ENCODE data around the gene HCAR1. TPM values are rescaled to one million over a fixed set of nuclear protein-coding genes. Genes with fewer than 3 reads are reported as not detected.

HCAR1 gene
- total RNA-seq, 1 donor from 2014 or later: 0.10 TPM

Small RNA genes within 50 kb of the gene (small RNA-seq; reads per million reads assigned to genes)
- gene AC026333.2 (ENCODE audit: low replicate concordance) (not detected), gene RF00019 (ENCODE audit: low replicate concordance) (not detected)

Other genes with a start within 250 kb of the HCAR1 start
- gene ZCCHC8, start 229.9 kb downstream of the HCAR1 start, total RNA-seq: 31.3 TPM
- gene RSRC2, start 203.9 kb downstream of the HCAR1 start, total RNA-seq: 77.9 TPM
- 28.5 TPM for gene KNTC1, start 203.6 kb downstream of the HCAR1 start, total RNA-seq
- gene HCAR2, start 27.5 kb downstream of the HCAR1 start, total RNA-seq: 3.4 TPM
- 2.6 TPM for gene HCAR3, start 14.0 kb downstream of the HCAR1 start, total RNA-seq
- gene DENR, start 22.0 kb upstream of the HCAR1 start, total RNA-seq: 40.8 TPM
- gene CCDC62, start 43.7 kb upstream of the HCAR1 start, total RNA-seq: 2.8 TPM
- gene HIP1R, start 104.6 kb upstream of the HCAR1 start, total RNA-seq: 14.1 TPM
- gene VPS37B, start 165.3 kb upstream of the HCAR1 start, total RNA-seq: 32.6 TPM
- gene ABCB9, start 235.6 kb upstream of the HCAR1 start, total RNA-seq: 4.1 TPM
- 8.8 TPM for gene OGFOD2, start 244.4 kb upstream of the HCAR1 start, total RNA-seq
- 90.4 TPM for gene ARL6IP4, start 249.8 kb upstream of the HCAR1 start, total RNA-seq